B cell (primary cell): ENCODE measurements around the gene APPBP2. TPM values are rescaled to one million over a fixed set of nuclear protein-coding genes. Genes with fewer than 3 reads are reported as not detected.

ENCODE experiments used
- ATAC-seq: fragments of 200-7000 bp; cut with Tn5 transposase; one replicate; pipeline ENCODE4 v1.10.0; 2021; ENCODE audit warnings: low read depth, mild to moderate bottlenecking, moderate number of reproducible peaks, moderate library complexity
- CTCF ChIA-PET: fragments of 350-600 bp; sonication (Branson Sonifier 250); formaldehyde crosslinking; loops from one replicate; lab custom pipeline; 2021; ENCODE audit warnings: antibody characterized with exemption, inconsistent platforms; lab: Charles Lee
- POLR2A ChIA-PET: fragments of 350-600 bp; sonication (Branson Sonifier 250); formaldehyde crosslinking; loops from one replicate; lab custom pipeline; 2021; ENCODE audit warnings: antibody characterized with exemption; lab: Charles Lee
- DNase-seq: peaks from one replicate; pipeline ENCODE4 v3.0.0; 2013
- H2AFZ ChIP-seq: 2 replicates; pipeline ENCODE4 v1.6.1; 2012; ENCODE audit warnings: mild to moderate bottlenecking, low read depth, low read length; ENCODE audit not compliant: insufficient read depth, poor library complexity, severe bottlenecking
- H3K27ac ChIP-seq, 2 donors: 1 replicate in 1 of 2; 2 replicates in 1 of 2; pipeline ENCODE4 v1.5.1; 2012 to 2013; ENCODE audit warnings: low read length in 2 of 2, mild to moderate bottlenecking in 2 of 2, moderate library complexity in 1 of 2
- H3K27me3 ChIP-seq, 4 experiments: fragments of 200-600 bp in 1 of 4; sonication (generic) in 1 of 4; replicated peaks in 1 of 4; 1 replicate in 2 of 4; 2 replicates in 2 of 4; pipeline versions ENCODE4 v1.6.1 to v1.7.0; 2013 to 2016; ENCODE audit warnings: low read length in 3 of 4, mild to moderate bottlenecking in 2 of 4, mixed read lengths in 1 of 4, moderate library complexity in 1 of 4; ENCODE audit not compliant: insufficient read depth in 4 of 4, control insufficient read depth in 3 of 4; ENCODE audit errors: control extremely low read depth in 1 of 4
- H3K36me3 ChIP-seq, 2 experiments: replicated peaks in 1 of 2; 1 replicate in 1 of 2; 2 replicates in 1 of 2; pipeline versions ENCODE4 v1.6.1 to v1.7.1; 2013; ENCODE audit warnings: low read length in 1 of 2; ENCODE audit not compliant: insufficient read depth in 2 of 2, control insufficient read depth in 1 of 2; ENCODE audit errors: control extremely low read depth in 1 of 2, extremely low read depth in 1 of 2
- H3K4me1 ChIP-seq, 2 donors: fragments of 200-600 bp in 1 of 2; sonication (generic) in 1 of 2; 1 replicate in 1 of 2; 2 replicates in 1 of 2; pipeline versions ENCODE4 v1.5.1 to v1.6.1; 2013 to 2017; ENCODE audit warnings: low read length in 2 of 2; ENCODE audit not compliant: control insufficient read depth in 2 of 2, insufficient read depth in 2 of 2
- H3K4me2 ChIP-seq: replicated peaks from 2 replicates; pipeline ENCODE3; 2012; ENCODE audit warnings: mild to moderate bottlenecking, low read depth, low read length; ENCODE audit not compliant: poor library complexity, severe bottlenecking
- H3K4me3 ChIP-seq, 5 experiments: fragments of 200-600 bp in 1 of 5; sonication (generic) in 1 of 5; 1 replicate in 3 of 5; 2 replicates in 2 of 5; pipeline versions ENCODE4 v1.5.1 to v1.7.0; 2011 to 2016; ENCODE audit warnings: low read length in 4 of 5, mild to moderate bottlenecking in 4 of 5, low read depth in 2 of 5, control low read depth in 1 of 5, moderate library complexity in 1 of 5; ENCODE audit not compliant: insufficient read depth in 1 of 5; ENCODE audit errors: control extremely low read depth in 1 of 5, extremely low read depth in 1 of 5
- H3K79me2 ChIP-seq: fragments of 200-600 bp; sonication (generic); one replicate; pipeline ENCODE4 v1.6.0; 2016; ENCODE audit warnings: low read length; ENCODE audit not compliant: control insufficient read depth, insufficient read depth
- H3K9ac ChIP-seq: fragments of 200-600 bp; sonication (generic); 2 replicates; pipeline ENCODE4 v1.6.1; 2017; ENCODE audit warnings: mild to moderate bottlenecking, low read length, moderate library complexity
- H3K9me3 ChIP-seq, 3 donors: one replicate each; pipeline versions ENCODE4 v1.6.1 to v1.7.1; 2013; ENCODE audit warnings: low read length in 2 of 3; ENCODE audit not compliant: control insufficient read depth in 2 of 3, insufficient read depth in 1 of 3; ENCODE audit errors: control extremely low read depth in 1 of 3
- H4K20me1 ChIP-seq: 2 replicates; pipeline ENCODE4 v1.6.0; 2012; ENCODE audit warnings: mild to moderate bottlenecking, low read length; ENCODE audit not compliant: insufficient read depth, control insufficient read depth, poor library complexity, severe bottlenecking
- H3K27ac Mint-ChIP-seq: one replicate; pipeline ENCODE4 v1.8.0; 2021; ENCODE audit warnings: mixed read lengths
- H3K27me3 Mint-ChIP-seq: one replicate; pipeline ENCODE4 v1.8.0; 2021; ENCODE audit warnings: mixed read lengths
- H3K4me1 Mint-ChIP-seq: one replicate; pipeline ENCODE4 v1.8.0; 2021; ENCODE audit warnings: mixed read lengths
- H3K4me3 Mint-ChIP-seq: one replicate; pipeline ENCODE4 v1.8.0; 2021; ENCODE audit warnings: mixed read lengths
- H3K9me3 Mint-ChIP-seq: one replicate; pipeline ENCODE4 v1.8.0; 2022; ENCODE audit warnings: mixed read lengths; ENCODE audit not compliant: insufficient read depth
- CTCF ChIP-seq: fragments of 200-600 bp; IDR thresholded peaks from one replicate; pipeline ENCODE4 v1.8.0; 2022; ENCODE audit warnings: antibody characterized with exemption, mild to moderate bottlenecking
- EZH2 ChIP-seq: IDR thresholded peaks from 2 replicates; pipeline ENCODE4 v1.6.1; 2012; ENCODE audit warnings: borderline replicate concordance, low read depth, mild to moderate bottlenecking, moderate library complexity, low read length; ENCODE audit not compliant: insufficient read depth, poor library complexity, severe bottlenecking
- WGBS: methylation state at CpG from one replicate; pipeline ENCODE4 v1.1.5; 2013; ENCODE audit warnings: missing lambda C conversion rate; ENCODE audit not compliant: insufficient coverage; 5-methylcytosine and 5-hydroxymethylcytosine counted together
- intact Hi-C: fragments of 100-400 bp; cut with micrococcal nuclease; formaldehyde crosslinking; loops from one replicate; pipeline ENCODE4 v1.10.0; 2022
- polyA plus RNA-seq: library from polyadenylated mRNA; depleted of rRNA; stranded (reverse); fragments of >200 nt; gene quantifications from 2 replicates; pipeline ENCODE4 v1.2.3, GENCODE V29; 2012
- total RNA-seq, 2 donors: library from RNA; stranded (reverse); fragments of 120-200 nt in 1 of 2; gene quantifications; 1 replicate in 1 of 2; 2 replicates in 1 of 2; pipeline versions ENCODE4 v1.2.3 to v1.2.4, GENCODE V29; 2013 to 2022

The APPBP2 gene
- total and polyA plus RNA-seq, 2 donors (not counting 1 experiment from before 2014, with no cell fraction given) = 6.3 to 38.8 TPM

- TF ChIP-seq EZH2 = no peak
- TF ChIP-seq CTCF = no peak
- intact Hi-C loops = no loop called here
- Histone ChIP-seq H3K4me3 (no peak overlapping the region), H3K4me2 (no peak overlapping the region), H3K27ac (no peak overlapping the region), H3K9me3 (no peaks in the 10 kb centered on the region), H4K20me1 (peaks cover 35% of the 10 kb centered on the region), H3K9ac (no peak overlapping the region), H3K27me3 (no peaks in the 10 kb centered on the region), H3K36me3 (peaks cover 0 to 12% of the 10 kb centered on the region in 2 experiments), H3K79me2 (peaks cover 89% of the 10 kb centered on the region), H3K4me1 (no peaks in the 10 kb centered on the region), H2AFZ (no peak overlapping the region)
- no peak for DNase-seq
- peaks cover 16% of the 10 kb centered on the region for H3K4me1 Mint-ChIP-seq
- no peak for ATAC-seq
- H3K4me3 Mint-ChIP-seq = no peak overlapping the region
- no peaks in the 10 kb centered on the region for H3K27me3 Mint-ChIP-seq
- CTCF ChIA-PET = no interaction called here
- POLR2A ChIA-PET = no interaction called here
- H3K9me3 Mint-ChIP-seq = no peaks in the 10 kb centered on the region
- WGBS = no CpG with 5 or more reads among the region's 1 CpG
- no peak overlapping the region for H3K27ac Mint-ChIP-seq
Observed at GRCh38 chr17:60514500-60514899, 11.5 kb downstream of the APPBP2 start.

GRCh38 chr17:60514053-60514452, 12.0 kb downstream of the APPBP2 start:
- no peaks in the 10 kb centered on the region for H3K27me3 ChIP-seq
- ATAC-seq (no peak), DNase-seq (no peak)
- no peaks in the 10 kb centered on the region for H3K27me3 Mint-ChIP-seq
- ChIA-PET POLR2A (no interaction called here), CTCF (no interaction called here)
- intact Hi-C loops = no loop called here
- H3K79me2 ChIP-seq = peaks cover 91% of the 10 kb centered on the region
- H3K27ac ChIP-seq = no peak overlapping the region
- H3K4me3 Mint-ChIP-seq = no peak overlapping the region
- H3K27ac Mint-ChIP-seq = no peak overlapping the region
- no peak for TF ChIP-seq EZH2
- no peak overlapping the region for H3K9ac ChIP-seq
- no peaks in the 10 kb centered on the region for H3K9me3 ChIP-seq
- WGBS = 100% methylated on average over 1 of the region's 3 CpGs
- H3K4me1 Mint-ChIP-seq = peaks cover 16% of the 10 kb centered on the region
- peaks cover 0 to 12% of the 10 kb centered on the region in 2 experiments for H3K36me3 ChIP-seq
- peaks cover 40% of the 10 kb centered on the region for H4K20me1 ChIP-seq
- no peak overlapping the region for H3K4me2 ChIP-seq
- no peaks in the 10 kb centered on the region for H3K4me1 ChIP-seq
- H2AFZ ChIP-seq = no peak overlapping the region
- no peak overlapping the region for H3K4me3 ChIP-seq
- no peaks in the 10 kb centered on the region for H3K9me3 Mint-ChIP-seq
